GM12872 (cell line): ENCODE data around the gene SCG2.

ENCODE experiments used
- TF ChIP-seq, protein P1 (sequence below): IDR thresholded peaks from 3 replicates; pipeline ENCODE4 v1.5.1; 2011; ENCODE audit warnings: low read depth, mild to moderate bottlenecking, low read length, moderate library complexity; ENCODE audit not compliant: insufficient read depth

The SCG2 gene

DNA sequence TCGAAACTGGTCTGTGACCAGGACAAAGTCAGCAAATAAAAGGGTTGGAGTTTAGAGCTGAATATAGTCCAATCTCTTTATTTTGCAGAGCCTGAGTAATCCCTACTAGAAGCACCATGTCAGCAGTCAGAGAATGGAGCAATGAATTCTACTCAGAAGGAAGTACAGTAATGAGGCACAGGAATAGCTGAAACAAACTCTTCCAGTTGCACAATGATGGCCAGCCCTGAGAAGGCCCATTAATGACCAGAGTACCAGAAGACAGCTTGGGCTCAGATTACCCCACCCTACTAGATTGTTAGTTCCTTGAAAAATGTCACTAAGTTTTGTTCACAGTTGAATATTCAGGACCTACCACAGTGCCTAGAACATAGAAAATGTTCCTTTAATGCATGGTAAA is 40.3 kb upstream of the SCG2 start:
- TF ChIP-seq, protein P1, sequence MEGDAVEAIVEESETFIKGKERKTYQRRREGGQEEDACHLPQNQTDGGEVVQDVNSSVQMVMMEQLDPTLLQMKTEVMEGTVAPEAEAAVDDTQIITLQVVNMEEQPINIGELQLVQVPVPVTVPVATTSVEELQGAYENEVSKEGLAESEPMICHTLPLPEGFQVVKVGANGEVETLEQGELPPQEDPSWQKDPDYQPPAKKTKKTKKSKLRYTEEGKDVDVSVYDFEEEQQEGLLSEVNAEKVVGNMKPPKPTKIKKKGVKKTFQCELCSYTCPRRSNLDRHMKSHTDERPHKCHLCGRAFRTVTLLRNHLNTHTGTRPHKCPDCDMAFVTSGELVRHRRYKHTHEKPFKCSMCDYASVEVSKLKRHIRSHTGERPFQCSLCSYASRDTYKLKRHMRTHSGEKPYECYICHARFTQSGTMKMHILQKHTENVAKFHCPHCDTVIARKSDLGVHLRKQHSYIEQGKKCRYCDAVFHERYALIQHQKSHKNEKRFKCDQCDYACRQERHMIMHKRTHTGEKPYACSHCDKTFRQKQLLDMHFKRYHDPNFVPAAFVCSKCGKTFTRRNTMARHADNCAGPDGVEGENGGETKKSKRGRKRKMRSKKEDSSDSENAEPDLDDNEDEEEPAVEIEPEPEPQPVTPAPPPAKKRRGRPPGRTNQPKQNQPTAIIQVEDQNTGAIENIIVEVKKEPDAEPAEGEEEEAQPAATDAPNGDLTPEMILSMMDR = no peak

DNA sequence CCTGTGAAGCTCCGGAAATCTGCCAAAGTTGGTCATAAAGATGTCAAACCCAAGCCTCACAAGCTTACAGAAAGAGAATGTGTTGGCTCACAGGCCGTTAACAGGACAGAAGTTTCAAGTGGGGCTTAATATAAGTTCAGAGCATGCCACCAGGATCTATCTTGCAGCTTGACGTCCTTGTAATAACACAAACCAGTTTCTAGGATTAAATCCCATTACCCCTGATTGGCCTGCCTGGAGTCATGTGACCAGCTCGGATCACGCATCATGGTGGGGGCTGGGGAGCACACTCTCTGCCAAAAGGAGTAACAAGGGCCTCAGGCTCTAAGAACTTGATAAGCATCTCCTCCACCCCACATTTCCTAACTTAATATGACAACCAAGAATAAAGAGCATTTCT is 38.9 kb upstream of the SCG2 start:
- TF ChIP-seq, protein P1 = no peak

DNA sequence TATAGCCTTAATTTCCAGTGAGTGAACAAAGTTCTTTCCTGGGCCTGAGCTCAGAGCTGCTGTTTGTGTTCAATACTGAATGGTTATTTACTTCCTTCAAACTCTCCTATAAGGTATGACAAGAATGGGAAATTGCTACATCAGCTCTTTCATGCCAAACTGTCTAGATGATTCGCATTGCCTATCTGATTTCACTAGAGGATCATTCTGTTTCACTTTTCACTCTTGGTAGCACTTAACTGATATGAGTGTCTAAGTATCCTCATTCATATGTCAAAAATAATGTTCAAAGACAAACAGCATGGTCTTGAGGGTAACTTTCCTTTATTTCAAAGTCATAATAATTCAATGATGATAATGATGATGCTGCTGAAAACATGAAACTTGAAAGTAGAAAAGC is 32.9 kb upstream of the SCG2 start:
- TF ChIP-seq, protein P1 = no peak

DNA sequence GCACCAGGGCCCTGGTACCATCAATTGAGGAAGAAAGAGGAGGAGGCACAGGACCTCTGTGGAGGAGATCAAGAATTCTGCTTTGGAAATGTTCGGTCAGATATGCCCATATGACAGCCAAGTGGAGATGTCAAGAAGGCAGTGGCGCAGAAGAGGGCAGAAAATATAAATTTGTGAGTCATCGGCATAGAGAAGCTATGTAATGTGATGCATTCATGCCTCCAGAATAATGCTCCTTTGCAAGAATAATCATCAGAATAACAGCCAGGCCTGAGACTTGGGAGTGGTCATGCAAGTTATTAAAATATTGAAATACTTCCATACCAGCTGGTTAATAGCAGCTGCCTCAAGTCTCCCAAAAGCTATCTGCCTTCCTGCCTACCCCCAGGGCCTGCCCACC is 32.1 kb upstream of the SCG2 start:
- TF ChIP-seq, protein P1 = no peak

DNA sequence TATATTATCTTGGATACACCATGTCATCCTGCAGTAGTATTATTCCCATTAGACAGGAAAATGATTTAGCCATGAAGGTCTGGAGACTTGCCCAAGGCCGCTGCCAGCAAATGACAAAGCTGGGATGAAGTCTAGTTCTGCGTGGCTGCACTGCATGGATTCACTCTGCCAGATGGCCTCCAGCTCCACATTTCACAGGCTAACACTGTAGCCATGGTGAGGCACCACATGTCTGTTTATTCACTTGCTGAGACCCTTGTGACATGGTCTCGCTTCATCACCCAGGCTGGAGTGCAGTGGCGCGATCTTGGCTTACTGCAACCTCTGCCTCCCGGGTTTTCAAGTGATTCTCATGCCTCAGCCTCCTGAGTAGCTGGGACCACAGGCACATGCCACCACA is 31.5 kb upstream of the SCG2 start:
- TF ChIP-seq, protein P1 = no peak

DNA sequence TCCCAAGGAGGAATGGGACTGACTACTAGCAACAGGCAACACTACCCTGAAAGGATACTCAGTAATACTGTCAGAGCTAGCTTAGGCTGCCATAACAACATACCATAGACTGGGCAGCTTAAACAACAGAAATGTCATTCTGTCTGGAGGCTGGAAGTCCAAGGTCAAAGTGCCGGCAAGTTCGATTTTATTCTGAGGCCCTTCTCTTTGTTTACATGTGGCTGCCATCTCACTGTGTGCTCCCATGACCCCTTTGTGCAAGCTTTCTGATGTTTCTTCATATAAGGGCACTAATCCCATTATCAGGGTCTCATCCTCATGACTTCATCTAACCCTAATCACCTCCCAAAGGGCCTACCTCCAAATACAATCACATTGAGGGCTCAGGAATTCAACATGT is 30.7 kb upstream of the SCG2 start:
- TF ChIP-seq, protein P1 = no peak

DNA sequence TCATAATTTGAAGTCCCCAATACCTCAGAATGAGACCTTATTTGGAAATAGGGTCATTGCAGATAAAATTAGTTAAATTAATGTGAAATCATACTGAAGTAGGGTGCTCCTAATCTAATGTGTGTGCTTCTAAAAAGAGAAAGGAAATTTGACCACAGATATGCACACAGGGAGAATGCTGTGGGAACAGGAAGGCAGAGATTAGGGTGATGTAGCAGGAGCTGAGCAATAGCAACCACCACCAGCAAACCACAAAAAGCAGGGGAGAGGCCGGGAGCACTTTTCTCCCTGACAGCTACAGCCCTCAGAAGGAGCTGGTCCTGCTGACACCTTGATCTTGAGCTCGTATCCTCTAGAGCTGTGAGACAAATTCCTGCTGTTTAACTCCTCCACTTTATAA is 24.6 kb upstream of the SCG2 start:
- TF ChIP-seq, protein P1 = no peak

DNA sequence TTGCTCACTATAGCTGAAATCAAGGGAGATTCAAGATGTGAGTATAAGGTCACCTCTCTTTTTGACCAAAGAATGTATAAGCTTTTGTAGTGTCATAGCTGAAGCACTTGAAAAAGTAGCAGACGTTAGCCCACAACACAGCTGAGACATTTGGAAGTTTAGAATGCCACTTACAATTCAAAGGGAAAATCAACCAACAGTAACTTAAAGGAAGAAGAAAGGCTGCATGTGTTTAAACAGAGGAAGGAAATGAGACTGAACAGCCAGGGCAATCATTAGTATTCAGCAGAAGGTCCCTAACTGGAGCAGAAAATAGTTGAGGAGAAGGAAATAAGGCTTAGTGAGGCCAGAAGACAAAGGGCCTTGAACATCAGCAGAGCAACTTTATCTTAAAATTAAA is 23.5 kb upstream of the SCG2 start:
- TF ChIP-seq, protein P1 = no peak
